HCT116 (cell line): ENCODE results near the gene PELO. TPM values are rescaled to one million over a fixed set of nuclear protein-coding genes. Genes with fewer than 3 reads are reported as not detected.

ENCODE experiments used
- ATAC-seq: fragments of 200-7000 bp; cut with Tn5 transposase; 2 replicates; pipeline ENCODE4 v1.9.1; 2020; ENCODE audit warnings: mild to moderate bottlenecking, moderate library complexity
- BruUV-seq: library from RNA; stranded (reverse); fragments of 400-500 nt; replicated peaks from 2 replicates; lab custom pipeline; 2021; lab: Mats Ljungman, UMichigan
- CTCF ChIA-PET: fragments of 300-600 bp; sonication (Branson Sonifier 250); formaldehyde crosslinking; loops from one replicate; lab custom pipeline; 2021; ENCODE audit warnings: antibody characterized with exemption; lab: Charles Lee
- POLR2A ChIA-PET: fragments of 300-600, 350-600 bp; sonication (Branson Sonifier 250); formaldehyde crosslinking; loops from one replicate; lab custom pipeline; 2021; ENCODE audit warnings: antibody characterized with exemption; lab: Charles Lee
- RAD21 ChIA-PET, 2 experiments: fragments of 300-600 bp; sonication (Branson Sonifier 250); formaldehyde crosslinking; loops; one replicate each; lab custom pipeline; 2023; ENCODE audit warnings: low total read pairs in 2 of 2; ENCODE audit not compliant: uncharacterized antibody in 2 of 2, unreplicated experiment in 2 of 2, low non-redundant PET in 1 of 2; lab: Charles Lee
- DNase-seq: peaks from one replicate; pipeline ENCODE4 v3.0.0-alpha.2; 2010; ENCODE audit warnings: low read depth, low spot score
- H2AFZ ChIP-seq: fragments of 200-600 bp; shearing (Covaris generic), sonication (generic); 2 replicates; pipeline ENCODE4 v1.6.1; 2017; ENCODE audit warnings: low read depth, mixed run types, mixed read lengths, antibody characterized with exemption, low read length; ENCODE audit not compliant: poor library complexity, severe bottlenecking
- H3K27ac ChIP-seq: 2 replicates; pipeline ENCODE4 v1.5.1; 2012; ENCODE audit warnings: low read depth, low read length
- H3K27me3 ChIP-seq: fragments of 200-600 bp; sonication (generic); 2 replicates; pipeline ENCODE4 v1.6.1; 2016; ENCODE audit warnings: mixed run types, low read length, mixed read lengths; ENCODE audit not compliant: insufficient read depth
- H3K36me3 ChIP-seq, 2 experiments: fragments of 200-500 bp in 1 of 2; fragments of 200-600 bp in 1 of 2; sonication (Bioruptor generic) in 1 of 2; sonication (generic) in 1 of 2; 2 replicates each; pipeline versions ENCODE4 v1.5.1 to v1.6.1; 2014 to 2016; ENCODE audit warnings: low read length in 2 of 2, inconsistent platforms in 1 of 2, mixed read lengths in 1 of 2, mixed run types in 1 of 2; ENCODE audit not compliant: insufficient read depth in 2 of 2, control insufficient read depth in 1 of 2
- H3K4me1 ChIP-seq, 2 experiments: fragments of 200-600 bp in 1 of 2; sonication (generic) in 1 of 2; 2 replicates each; pipeline versions ENCODE4 v1.5.1 to v1.6.1; 2012 to 2017; ENCODE audit warnings: low read length in 2 of 2, inconsistent platforms in 1 of 2, mild to moderate bottlenecking in 1 of 2, mixed read lengths in 1 of 2, mixed run types in 1 of 2, moderate library complexity in 1 of 2; ENCODE audit not compliant: insufficient read depth in 2 of 2, control insufficient read depth in 1 of 2
- H3K4me2 ChIP-seq: fragments of 200-600 bp; sonication (generic); 2 replicates; pipeline ENCODE4 v1.6.1; 2017; ENCODE audit warnings: mixed run types, low read length, mixed read lengths
- H3K4me3 ChIP-seq, 2 experiments: fragments of 200-600 bp in 1 of 2; sonication (generic) in 1 of 2; replicated peaks in 1 of 2; 2 replicates each; pipeline ENCODE4 v1.5.1; 2011 to 2016; ENCODE audit warnings: low read length in 2 of 2, control low read depth in 1 of 2, low read depth in 1 of 2, mild to moderate bottlenecking in 1 of 2, mixed read lengths in 1 of 2, mixed run types in 1 of 2
- H3K79me2 ChIP-seq: fragments of 200-600 bp; sonication (generic); 2 replicates; pipeline ENCODE4 v1.6.1; 2017; ENCODE audit warnings: mild to moderate bottlenecking, mixed run types, low read length, moderate library complexity, mixed read lengths; ENCODE audit not compliant: insufficient read depth
- H3K9ac ChIP-seq: fragments of 200-600 bp; sonication (generic); 2 replicates; pipeline ENCODE4 v1.6.1; 2016; ENCODE audit warnings: low read length, mixed read lengths
- H3K9me2 ChIP-seq: fragments of 200-600 bp; sonication (generic), shearing (Covaris generic); 2 replicates; pipeline ENCODE4 v1.6.1; 2017; ENCODE audit warnings: mixed run types, mild to moderate bottlenecking, moderate library complexity; ENCODE audit not compliant: insufficient read depth
- H3K9me3 ChIP-seq, 2 experiments: fragments of 200-500 bp in 1 of 2; fragments of 200-600 bp in 1 of 2; sonication (Bioruptor generic) in 1 of 2; sonication (generic) in 1 of 2; 2 replicates each; pipeline ENCODE4 v1.6.1; 2014 to 2017; ENCODE audit warnings: low read length in 2 of 2, mixed read lengths in 2 of 2, inconsistent platforms in 1 of 2, low read depth in 1 of 2, mild to moderate bottlenecking in 1 of 2, mixed run types in 1 of 2, moderate library complexity in 1 of 2; ENCODE audit not compliant: control insufficient read depth in 1 of 2, insufficient read depth in 1 of 2
- H4K20me1 ChIP-seq: fragments of 200-600 bp; sonication (generic), shearing (Covaris generic); 2 replicates; pipeline ENCODE4 v1.6.1; 2017; ENCODE audit warnings: mixed run types, mild to moderate bottlenecking, moderate library complexity; ENCODE audit not compliant: insufficient read depth
- ATF3 ChIP-seq: IDR thresholded peaks from 2 replicates; pipeline ENCODE4 v1.6.1; 2012
- CEBPB ChIP-seq: IDR thresholded peaks from 2 replicates; pipeline ENCODE4 v1.6.1; 2012; ENCODE audit warnings: low read depth
- EGR1 ChIP-seq: IDR thresholded peaks from 2 replicates; pipeline ENCODE4 v1.6.1; 2012; ENCODE audit warnings: low read depth
- ELF1 ChIP-seq: IDR thresholded peaks from 2 replicates; pipeline ENCODE4 v1.6.1; 2012; ENCODE audit warnings: low read depth, borderline replicate concordance
- EZH2 ChIP-seq: fragments of 200-600 bp; sonication (generic); IDR thresholded peaks from 2 replicates; pipeline ENCODE4 v1.6.1; 2017; ENCODE audit warnings: antibody characterized with exemption, mixed run types
- EZH2phosphoT487 ChIP-seq: fragments of 200-600 bp; IDR thresholded peaks from 2 replicates; pipeline ENCODE4 v1.6.1; 2018; ENCODE audit warnings: antibody characterized with exemption, borderline replicate concordance
- FOSL1 ChIP-seq: IDR thresholded peaks from 2 replicates; pipeline ENCODE4 v1.6.1; 2012; ENCODE audit warnings: low read depth
- JUND ChIP-seq: IDR thresholded peaks from 2 replicates; pipeline ENCODE4 v1.6.1; 2012
- MAX ChIP-seq: IDR thresholded peaks from 2 replicates; pipeline ENCODE4 v1.6.1; 2012
- POLR2A ChIP-seq: IDR thresholded peaks from 2 replicates; pipeline ENCODE4 v1.7.0; 2011; ENCODE audit warnings: borderline replicate concordance; ENCODE audit not compliant: insufficient read depth, insufficient read length; ENCODE audit errors: extremely low read depth
- RAD21 ChIP-seq: IDR thresholded peaks from 2 replicates; pipeline ENCODE4 v1.6.1; 2012; ENCODE audit warnings: low read depth, mild to moderate bottlenecking
- SIN3A ChIP-seq: IDR thresholded peaks from 2 replicates; pipeline ENCODE4 v1.6.1; 2012; ENCODE audit warnings: low read depth
- SP1 ChIP-seq: IDR thresholded peaks from 2 replicates; pipeline ENCODE4 v1.6.1; 2012; ENCODE audit warnings: low read depth
- SRF ChIP-seq: IDR thresholded peaks from 2 replicates; pipeline ENCODE4 v1.6.1; 2012; ENCODE audit warnings: low read depth
- TCF7L2 ChIP-seq: IDR thresholded peaks from 2 replicates; pipeline ENCODE4 v1.7.0; 2011; ENCODE audit warnings: borderline replicate concordance, inconsistent platforms; ENCODE audit not compliant: insufficient read depth, insufficient read length; ENCODE audit errors: extremely low read depth
- YY1 ChIP-seq: IDR thresholded peaks from 2 replicates; pipeline ENCODE4 v1.6.1; 2011; ENCODE audit warnings: low read length, low read depth, moderate library complexity, mild to moderate bottlenecking; ENCODE audit not compliant: insufficient replicate concordance; ENCODE audit errors: extremely low read depth
- ZFX ChIP-seq: fragments of 450-650 bp; IDR thresholded peaks from 2 replicates; pipeline ENCODE4 v1.6.1; 2017
- ZNF274 ChIP-seq: fragments of 200-500 bp; sonication (Bioruptor generic); IDR thresholded peaks from 2 replicates; pipeline ENCODE4 v1.6.1; 2014; ENCODE audit warnings: mild to moderate bottlenecking, low read depth, low read length, inconsistent platforms
- intact Hi-C: fragments of 100-400 bp; cut with micrococcal nuclease; formaldehyde crosslinking; loops from 2 replicates; pipeline ENCODE4 v1.10.0; 2022
- total RNA-seq: library from RNA; stranded (reverse); gene quantifications from one replicate; pipeline ENCODE4 v1.2.1, GENCODE V29; 2021; ENCODE audit not compliant: unreplicated experiment
- TF ChIP-seq, protein P1 (sequence below): IDR thresholded peaks from 2 replicates; pipeline ENCODE4 v1.6.1; 2011; ENCODE audit warnings: mild to moderate bottlenecking, low read length, moderate library complexity; ENCODE audit not compliant: insufficient replicate concordance; ENCODE audit errors: extremely low read depth
- TF ChIP-seq, protein P2 (sequence below), 3 experiments: fragments of 200-600 bp in 1 of 3; sonication (generic) in 1 of 3; IDR thresholded peaks in 2 of 3; conservative IDR thresholded peaks in 1 of 3; 2 replicates each; pipeline ENCODE4 v1.5.1; 2012 to 2017; ENCODE audit warnings: low read depth in 2 of 3, low read length in 2 of 3, antibody characterized with exemption in 1 of 3, borderline replicate concordance in 1 of 3, control low read depth in 1 of 3, mild to moderate bottlenecking in 1 of 3, mixed read lengths in 1 of 3, mixed run types in 1 of 3, moderate library complexity in 1 of 3; ENCODE audit not compliant: insufficient read depth in 1 of 3

Gene PELO
- total RNA-seq, 1 experiment from 2014 or later = 16.5 TPM

DNA sequence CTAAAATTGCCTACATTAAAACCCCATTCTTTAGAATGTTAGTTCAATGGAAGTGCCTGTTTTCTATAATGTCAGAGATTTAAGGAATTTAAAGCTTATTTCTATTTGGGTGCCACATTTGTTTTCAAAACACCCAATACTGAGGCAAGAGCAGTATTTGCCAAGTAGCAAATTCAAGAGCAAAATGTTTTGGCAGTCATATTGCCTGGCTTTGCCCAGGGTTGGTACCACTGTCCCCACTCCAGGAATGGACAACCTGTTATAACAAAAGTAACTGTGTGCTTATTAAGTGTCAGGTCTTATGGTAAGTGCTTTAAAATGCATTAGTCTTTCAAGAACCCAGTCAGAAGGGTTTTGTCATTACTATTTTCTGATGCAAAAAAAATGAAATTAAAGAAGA is 19.3 kb downstream of the PELO start:
- CTCF ChIA-PET = no interaction called here
- Histone ChIP-seq H3K27ac (no peak overlapping the region), H3K4me1 (peaks cover 0 to 17% of the 10 kb centered on the region in 2 experiments; a peak in 2 of 4 replicates), H3K4me3 (no peak overlapping the region), H3K4me2 (no peak overlapping the region), H3K9me2 (no peaks in the 10 kb centered on the region), H3K79me2 (peaks cover 28% of the 10 kb centered on the region), H3K9me3 (no peaks in the 10 kb centered on the region), H4K20me1 (peaks cover 10% of the 10 kb centered on the region; the same call in 1 of the 2 replicates), H2AFZ (no peak overlapping the region), H3K9ac (no peak overlapping the region), H3K36me3 (peaks cover 12 to 19% of the 10 kb centered on the region in 2 experiments), H3K27me3 (no peaks in the 10 kb centered on the region)
- no peak for ATAC-seq
- RAD21 ChIA-PET = no interaction called here
- TF ChIP-seq ZNF274 (no peak), EZH2phosphoT487 (no peak), ATF3 (no peak), SP1 (no peak), JUND (no peak), RAD21 (no peak), FOSL1 (no peak), MAX (no peak), ZFX (no peak), EZH2 (no peak), SRF (no peak), YY1 (no peak), SIN3A (no peak), ELF1 (no peak), EGR1 (no peak), CEBPB (no peak), TCF7L2 (no peak), POLR2A (no peak)
- TF ChIP-seq, protein P1, sequence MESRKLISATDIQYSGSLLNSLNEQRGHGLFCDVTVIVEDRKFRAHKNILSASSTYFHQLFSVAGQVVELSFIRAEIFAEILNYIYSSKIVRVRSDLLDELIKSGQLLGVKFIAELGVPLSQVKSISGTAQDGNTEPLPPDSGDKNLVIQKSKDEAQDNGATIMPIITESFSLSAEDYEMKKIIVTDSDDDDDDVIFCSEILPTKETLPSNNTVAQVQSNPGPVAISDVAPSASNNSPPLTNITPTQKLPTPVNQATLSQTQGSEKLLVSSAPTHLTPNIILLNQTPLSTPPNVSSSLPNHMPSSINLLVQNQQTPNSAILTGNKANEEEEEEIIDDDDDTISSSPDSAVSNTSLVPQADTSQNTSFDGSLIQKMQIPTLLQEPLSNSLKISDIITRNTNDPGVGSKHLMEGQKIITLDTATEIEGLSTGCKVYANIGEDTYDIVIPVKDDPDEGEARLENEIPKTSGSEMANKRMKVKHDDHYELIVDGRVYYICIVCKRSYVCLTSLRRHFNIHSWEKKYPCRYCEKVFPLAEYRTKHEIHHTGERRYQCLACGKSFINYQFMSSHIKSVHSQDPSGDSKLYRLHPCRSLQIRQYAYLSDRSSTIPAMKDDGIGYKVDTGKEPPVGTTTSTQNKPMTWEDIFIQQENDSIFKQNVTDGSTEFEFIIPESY = no peak
- TF ChIP-seq, protein P2, sequence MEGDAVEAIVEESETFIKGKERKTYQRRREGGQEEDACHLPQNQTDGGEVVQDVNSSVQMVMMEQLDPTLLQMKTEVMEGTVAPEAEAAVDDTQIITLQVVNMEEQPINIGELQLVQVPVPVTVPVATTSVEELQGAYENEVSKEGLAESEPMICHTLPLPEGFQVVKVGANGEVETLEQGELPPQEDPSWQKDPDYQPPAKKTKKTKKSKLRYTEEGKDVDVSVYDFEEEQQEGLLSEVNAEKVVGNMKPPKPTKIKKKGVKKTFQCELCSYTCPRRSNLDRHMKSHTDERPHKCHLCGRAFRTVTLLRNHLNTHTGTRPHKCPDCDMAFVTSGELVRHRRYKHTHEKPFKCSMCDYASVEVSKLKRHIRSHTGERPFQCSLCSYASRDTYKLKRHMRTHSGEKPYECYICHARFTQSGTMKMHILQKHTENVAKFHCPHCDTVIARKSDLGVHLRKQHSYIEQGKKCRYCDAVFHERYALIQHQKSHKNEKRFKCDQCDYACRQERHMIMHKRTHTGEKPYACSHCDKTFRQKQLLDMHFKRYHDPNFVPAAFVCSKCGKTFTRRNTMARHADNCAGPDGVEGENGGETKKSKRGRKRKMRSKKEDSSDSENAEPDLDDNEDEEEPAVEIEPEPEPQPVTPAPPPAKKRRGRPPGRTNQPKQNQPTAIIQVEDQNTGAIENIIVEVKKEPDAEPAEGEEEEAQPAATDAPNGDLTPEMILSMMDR (IDR thresholded peaks at IDR 0.05 in 2 of 3, conservative IDR thresholded peaks at IDR 0.05 in 1 of 3; ENCODE audit: borderline replicate concordance in 1 of 3, insufficient read depth in 1 of 3, low read depth in 2 of 3, low read length in 2 of 3) = no peak
- no peak for DNase-seq
- POLR2A ChIA-PET = no interaction called here
- intact Hi-C loops = no loop called here
- BruUV-seq = no TSS peak
